ENCODE measurements around the gene FBXL16.

Gene FBXL16

GRCh38 chr16:652454-653305, 52.9 kb downstream of the FBXL16 start:
- no peak for DNase-seq (ENCODE audit: low read depth, low spot score)
- H3K4me3 ChIP-seq (ENCODE audit: low read length), result no peak overlapping the region

- no peak overlapping the region for H3K4me3 ChIP-seq (ENCODE audit: low read length)
- DNase-seq (ENCODE audit: low read depth, low spot score), result no peak
These were observed 53.8 kb downstream of the FBXL16 start for GRCh38 chr16:651844-652243.

- H3K4me3 ChIP-seq (ENCODE audit: low read length), result peak overlapping the region; percentile 85
- no peak for DNase-seq (ENCODE audit: low read depth, low spot score)
These were observed 56.0 kb downstream of the FBXL16 start for GRCh38 chr16:649631-650030.

GRCh38 chr16:648781-649589, 56.6 kb downstream of the FBXL16 start, which contains the start of gene WDR90:
Gene WDR90 (plus strand): TSS chr16:649365. CDS start chr16:649417, 52 bp downstream.
- DNase-seq (ENCODE audit: low read depth, low spot score), result peak; percentile 84
- peak within 1 kb of the TSS; percentile 85 for H3K4me3 ChIP-seq (ENCODE audit: low read length)

- DNase-seq (ENCODE audit: low read depth, low spot score), result peak; percentile 35
- H3K4me3 ChIP-seq (ENCODE audit: low read length), result peak overlapping the region; percentile 85
These were observed 57.4 kb downstream of the FBXL16 start for GRCh38 chr16:648071-648780.

GRCh38 chr16:647173-647902, 58.3 kb downstream of the FBXL16 start:
- no peak for DNase-seq (ENCODE audit: low read depth, low spot score)

GRCh38 chr16:646679-647172, 58.9 kb downstream of the FBXL16 start:
- no peak overlapping the region for H3K4me3 ChIP-seq (ENCODE audit: low read length)
- DNase-seq (ENCODE audit: low read depth, low spot score), result no peak

More at GRCh38 chr16:647173-647902, 58.3 kb downstream of the FBXL16 start:
- no peak overlapping the region; the same call in 1 of the 2 replicates for H3K4me3 ChIP-seq (ENCODE audit: low read length)

GRCh38 chr16:645852-646678, 59.5 kb downstream of the FBXL16 start:
- no peak for DNase-seq (ENCODE audit: low read depth, low spot score)
- no peak overlapping the region for H3K4me3 ChIP-seq (ENCODE audit: low read length)

GRCh38 chr16:644556-644955, 61.0 kb downstream of the FBXL16 start:
- no peak for DNase-seq (ENCODE audit: low read depth, low spot score)
- no peak overlapping the region for H3K4me3 ChIP-seq (ENCODE audit: low read length)

- peak overlapping the region; percentile 62 for H3K4me3 ChIP-seq (ENCODE audit: low read length)
- DNase-seq (ENCODE audit: low read depth, low spot score), result no peak
These were observed 62.6 kb downstream of the FBXL16 start for GRCh38 chr16:643050-643368.
